ENCODE results near the gene LMO3. TPM values are rescaled to one million over a fixed set of nuclear protein-coding genes. Genes with fewer than 3 reads are reported as not detected.

The LMO3 gene
- total and polyA plus RNA-seq, 2 donors (not counting 3 experiments of a cell fraction or from before 2014, with no cell fraction given) = not detected

DNA sequence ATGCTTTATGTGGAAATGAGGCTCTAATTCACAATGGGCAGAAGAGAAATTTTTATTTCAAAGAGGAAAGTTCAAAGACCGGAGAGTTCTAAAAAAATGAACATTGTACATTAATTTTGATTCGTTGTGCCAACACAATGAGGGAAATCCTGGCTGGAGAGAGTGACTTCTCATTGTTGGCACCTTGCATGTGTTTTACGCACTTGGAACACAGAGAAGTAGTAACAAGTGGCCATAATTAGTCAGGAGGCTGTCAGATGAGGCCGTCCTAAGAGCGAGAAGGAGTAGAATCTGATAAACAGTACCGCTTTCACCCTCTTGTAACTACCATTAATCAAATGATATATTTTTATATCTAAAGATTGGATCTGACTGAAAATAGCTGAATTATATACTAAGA is 6.9 kb downstream of the LMO3 start:
- H3K27ac ChIP-seq (ENCODE audit: insufficient read depth, low read depth, low read length) = no peak overlapping the region
- no peak overlapping the region for H3K4me2 ChIP-seq (ENCODE audit: insufficient read depth, low read length)
- no peak for TF ChIP-seq POLR2AphosphoS5 (IDR thresholded peaks at IDR 0.05; ENCODE audit: insufficient read depth, low read depth, low read length)
- TF ChIP-seq MYC (IDR thresholded peaks at IDR 0.05; ENCODE audit: low read depth, low read length) = no peak
- TF ChIP-seq, protein P1, sequence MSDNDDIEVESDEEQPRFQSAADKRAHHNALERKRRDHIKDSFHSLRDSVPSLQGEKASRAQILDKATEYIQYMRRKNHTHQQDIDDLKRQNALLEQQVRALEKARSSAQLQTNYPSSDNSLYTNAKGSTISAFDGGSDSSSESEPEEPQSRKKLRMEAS (IDR thresholded peaks at IDR 0.05; ENCODE audit: insufficient read depth, insufficient read length) = no peak
- TF ChIP-seq JUN (IDR thresholded peaks at IDR 0.05; ENCODE audit: borderline replicate concordance, insufficient read depth, insufficient read length, low read depth) = no peak
- TF ChIP-seq CTCF (IDR thresholded peaks at IDR 0.05; ENCODE audit: extremely low read depth in 1 of 2, insufficient read depth in 1 of 2, low read depth in 1 of 2, low read length in 2 of 2) = no peak
- TF ChIP-seq GATA2 (IDR thresholded peaks at IDR 0.05; ENCODE audit: insufficient read depth, insufficient read length, low read depth, low read length) = no peak
- no peak for TF ChIP-seq EZH2 (IDR thresholded peaks at IDR 0.05; ENCODE audit: borderline replicate concordance, low read depth, low read length, severe bottlenecking)
- TF ChIP-seq POLR2A (IDR thresholded peaks at IDR 0.05; ENCODE audit: low read depth, low read length) = no peak
- TF ChIP-seq FOS (IDR thresholded peaks at IDR 0.05; ENCODE audit: borderline replicate concordance, insufficient read depth, low read length) = no peak
- H4K20me1 ChIP-seq (replicated peaks; ENCODE audit: control insufficient read depth, extremely low read depth, insufficient read depth, low read length) = no peaks in the 10 kb centered on the region
- CTCF ChIA-PET = no interaction called here
- dilution Hi-C loops (cut with MboI; ENCODE audit: extremely low pct_ligation_motif_present, low sequenced_read_pairs) = no loop called here
- BruUV-seq (replicated peaks) = no TSS peak
- no peaks in the 10 kb centered on the region for H3K36me3 ChIP-seq (ENCODE audit: control insufficient read depth in 2 of 2, extremely low read depth in 1 of 2, insufficient read depth in 2 of 2, low read length in 2 of 2)
- FAIRE-seq (no peak), DNase-seq (ENCODE audit: low read depth, low spot score) (no peak)
- H3K27me3 ChIP-seq (ENCODE audit: control insufficient read depth in 2 of 2, insufficient read depth in 2 of 2, low read length in 2 of 2) = peaks cover 0 to 3% of the 10 kb centered on the region in 2 experiments
- H3K4me3 ChIP-seq (replicated peaks in 1 of 3; ENCODE audit: insufficient read depth in 1 of 3, low read depth in 1 of 3, low read length in 3 of 3) = no peak overlapping the region
- no peak overlapping the region for H3K9ac ChIP-seq (replicated peaks; ENCODE audit: extremely low read depth, insufficient read depth, low read length)
- POLR2A ChIA-PET = no interaction called here
- no peak overlapping the region for H2AFZ ChIP-seq (ENCODE audit: low read depth, low read length)
- intact Hi-C loops (cut with micrococcal nuclease) = no loop called here
- no peaks in the 10 kb centered on the region for H3K4me1 ChIP-seq (ENCODE audit: control insufficient read depth, extremely low read depth, insufficient read depth, low read length)
- no peaks in the 10 kb centered on the region for H3K9me3 ChIP-seq (replicated peaks; ENCODE audit: control insufficient read depth, insufficient read depth, low read length)
- no peaks in the 10 kb centered on the region for H3K79me2 ChIP-seq (ENCODE audit: control insufficient read depth, insufficient read depth, low read length)
- no peaks in the 10 kb centered on the region for H3K9me1 ChIP-seq (replicated peaks; ENCODE audit: control insufficient read depth, extremely low read depth, insufficient read depth, low read length)

All from endothelial cell of umbilical vein (primary cell).